Measurements from ENCODE around the gene POLA1.

GRCh38 chrX:24999511-24999910 lies 305.8 kb downstream of the POLA1 start:
- TF ChIP-seq, protein P1, sequence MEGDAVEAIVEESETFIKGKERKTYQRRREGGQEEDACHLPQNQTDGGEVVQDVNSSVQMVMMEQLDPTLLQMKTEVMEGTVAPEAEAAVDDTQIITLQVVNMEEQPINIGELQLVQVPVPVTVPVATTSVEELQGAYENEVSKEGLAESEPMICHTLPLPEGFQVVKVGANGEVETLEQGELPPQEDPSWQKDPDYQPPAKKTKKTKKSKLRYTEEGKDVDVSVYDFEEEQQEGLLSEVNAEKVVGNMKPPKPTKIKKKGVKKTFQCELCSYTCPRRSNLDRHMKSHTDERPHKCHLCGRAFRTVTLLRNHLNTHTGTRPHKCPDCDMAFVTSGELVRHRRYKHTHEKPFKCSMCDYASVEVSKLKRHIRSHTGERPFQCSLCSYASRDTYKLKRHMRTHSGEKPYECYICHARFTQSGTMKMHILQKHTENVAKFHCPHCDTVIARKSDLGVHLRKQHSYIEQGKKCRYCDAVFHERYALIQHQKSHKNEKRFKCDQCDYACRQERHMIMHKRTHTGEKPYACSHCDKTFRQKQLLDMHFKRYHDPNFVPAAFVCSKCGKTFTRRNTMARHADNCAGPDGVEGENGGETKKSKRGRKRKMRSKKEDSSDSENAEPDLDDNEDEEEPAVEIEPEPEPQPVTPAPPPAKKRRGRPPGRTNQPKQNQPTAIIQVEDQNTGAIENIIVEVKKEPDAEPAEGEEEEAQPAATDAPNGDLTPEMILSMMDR (IDR thresholded peaks at IDR 0.05), result no peak
- TF ChIP-seq EZH2phosphoT487 (IDR thresholded peaks at IDR 0.05), result peak; percentile 94
- TF ChIP-seq EZH2 (IDR thresholded peaks at IDR 0.05), result no peak

Data from neural progenitor cell (in vitro differentiated cells).